ENCODE results near the gene DAAM1.

DNA sequence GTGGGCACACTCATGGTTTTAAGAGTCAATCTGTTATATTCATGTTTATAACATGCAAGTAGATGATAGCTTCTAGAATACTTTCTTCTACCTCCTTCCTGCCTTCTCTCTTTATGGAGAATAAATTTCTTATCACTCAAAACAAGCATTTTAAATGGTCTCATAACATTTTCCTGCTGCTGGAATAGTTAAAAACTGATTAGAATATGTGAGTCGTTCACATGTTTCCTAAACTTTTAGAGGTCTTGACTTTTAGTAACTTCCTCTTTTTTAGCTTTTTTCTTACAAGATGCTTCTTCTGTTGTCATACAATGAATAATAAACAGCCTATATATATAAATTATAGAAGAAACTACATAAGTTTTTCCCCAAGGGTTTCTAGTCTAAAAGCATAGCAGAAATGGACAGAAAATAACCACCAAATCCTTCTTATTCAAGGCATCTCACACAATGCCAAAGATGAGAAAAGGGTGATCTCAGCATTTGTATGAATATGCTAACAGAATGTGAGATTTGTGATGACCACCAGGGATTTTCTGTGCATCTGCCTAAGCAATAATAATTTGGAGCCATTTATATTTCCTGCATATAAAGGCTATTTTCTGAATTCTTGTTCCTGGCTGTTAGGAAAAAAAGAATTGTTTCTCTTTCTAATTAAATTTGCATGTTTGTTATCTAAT lies 127.8 kb downstream of the DAAM1 start:
- TF ChIP-seq CTCF (IDR thresholded peaks at IDR 0.05; ENCODE audit: borderline replicate concordance, extremely low read depth, low read length, poor library complexity, severe bottlenecking), result no peak
- TF ChIP-seq EZH2 (IDR thresholded peaks at IDR 0.05; ENCODE audit: borderline replicate concordance, low read depth, low read length, severe bottlenecking), result no peak
